Measurements from ENCODE around the gene VIM. TPM values are rescaled to one million over a fixed set of nuclear protein-coding genes. Genes with fewer than 3 reads are reported as not detected.

The VIM gene
- total RNA-seq, 1 donor from 2014 or later: 6,230 TPM

GRCh38 chr10:17202506-17202905, 25.5 kb upstream of the VIM start:
- H3K9me3 ChIP-seq: no peaks in the 10 kb centered on the region
- DNase-seq (ENCODE audit: low spot score in 2 of 2): no peak
- no peak for TF ChIP-seq CTCF (IDR thresholded peaks at IDR 0.05)
- no peak overlapping the region for H3K4me3 ChIP-seq
- H3K27ac ChIP-seq: peak overlapping the region; percentile 94 to 96
- no peaks in the 10 kb centered on the region for H3K27me3 ChIP-seq
- H3K36me3 ChIP-seq: no peaks in the 10 kb centered on the region
- peaks cover 0 to 15% of the 10 kb centered on the region in 2 donors for H3K4me1 ChIP-seq
- intact Hi-C loops (cut with DNase I): loop anchor here (5.0 kb wide), 2 partner anchors 125 to 200 kb away; no protein-coding TSS in a partner anchor

- TF ChIP-seq CTCF (IDR thresholded peaks at IDR 0.05): no peak
- H3K9me3 ChIP-seq: no peaks in the 10 kb centered on the region
- H3K36me3 ChIP-seq: no peaks in the 10 kb centered on the region
- no peak for DNase-seq (ENCODE audit: low spot score in 2 of 2)
- peak overlapping the region; percentile 94 to 96 for H3K27ac ChIP-seq
- H3K27me3 ChIP-seq: no peaks in the 10 kb centered on the region
- intact Hi-C loops (cut with DNase I): loop anchor here (5.0 kb wide), 2 partner anchors 126 to 201 kb away; no protein-coding TSS in a partner anchor
- H3K4me3 ChIP-seq: no peak overlapping the region
- H3K4me1 ChIP-seq: peaks cover 0 to 15% of the 10 kb centered on the region in 2 donors
Observed at GRCh38 chr10:17202999-17203398, 25.0 kb upstream of the VIM start.

- Histone ChIP-seq H3K36me3 (no peaks in the 10 kb centered on the region), H3K4me3 (no peak overlapping the region), H3K4me1 (peaks cover under 1 to 18% of the 10 kb centered on the region in 2 donors), H3K27ac (peak overlapping the region; percentile 94 to 96), H3K9me3 (no peaks in the 10 kb centered on the region), H3K27me3 (no peaks in the 10 kb centered on the region)
- no peak for TF ChIP-seq CTCF (IDR thresholded peaks at IDR 0.05)
- DNase-seq (ENCODE audit: low spot score in 2 of 2): no peak
- intact Hi-C loops (cut with DNase I): loop anchor here (5.0 kb wide), 2 partner anchors 126 to 201 kb away; no protein-coding TSS in a partner anchor
Observed at GRCh38 chr10:17203416-17203815, 24.6 kb upstream of the VIM start.

GRCh38 chr10:17206210-17206709, 21.8 kb upstream of the VIM start:
- Histone ChIP-seq H3K27me3 (no peaks in the 10 kb centered on the region), H3K4me1 (peaks cover 4 to 27% of the 10 kb centered on the region in 2 donors), H3K36me3 (no peaks in the 10 kb centered on the region), H3K9me3 (no peaks in the 10 kb centered on the region), H3K4me3 (no peak overlapping the region), H3K27ac (peak overlapping the region; percentile 47 to 52)
- TF ChIP-seq CTCF (IDR thresholded peaks at IDR 0.05): no peak
- intact Hi-C loops (cut with DNase I): no loop called here
- no peak for DNase-seq (ENCODE audit: low spot score in 2 of 2)

GRCh38 chr10:17208476-17208875, 19.6 kb upstream of the VIM start:
- intact Hi-C loops (cut with DNase I): no loop called here
- TF ChIP-seq CTCF (IDR thresholded peaks at IDR 0.05): no peak
- Histone ChIP-seq H3K36me3 (no peaks in the 10 kb centered on the region), H3K4me1 (peaks cover 4 to 25% of the 10 kb centered on the region in 2 donors), H3K27ac (peak overlapping the region; percentile 68 to 74), H3K4me3 (no peak overlapping the region), H3K9me3 (no peaks in the 10 kb centered on the region), H3K27me3 (no peaks in the 10 kb centered on the region)
- DNase-seq (ENCODE audit: low spot score in 2 of 2): no peak

Measured in ascending aorta (tissue), 2 donors.